HEK293T (cell line): Measurements from ENCODE around the gene C11orf21.

Experiments used
- BHLHE40 ChIP-seq: fragments of 450-650 bp; IDR thresholded peaks from 2 replicates; pipeline ENCODE4 v1.6.1; 2016; ENCODE audit warnings: mild to moderate bottlenecking, moderate library complexity, borderline replicate concordance
- SP1 ChIP-seq: fragments of 450-650 bp; IDR thresholded peaks from 2 replicates; pipeline ENCODE4 v1.6.1; 2017
- SUZ12 ChIP-seq: fragments of 450-650 bp; IDR thresholded peaks from 2 replicates; pipeline ENCODE4 v1.6.1; 2016; ENCODE audit warnings: mild to moderate bottlenecking
- TARDBP ChIP-seq: fragments of 450-650 bp; IDR thresholded peaks from 2 replicates; pipeline ENCODE4 v1.6.1; 2016

GRCh38 chr11:2290351-2290841 is 11.3 kb downstream of the C11orf21 start:
- TF ChIP-seq SP1 = no peak
- TF ChIP-seq BHLHE40 = no peak
- no peak for TF ChIP-seq TARDBP
- TF ChIP-seq SUZ12 = no peak
